NCI-H510A (cell line): ENCODE results near the gene RECQL5.

Experiments
- DNase-seq: peaks from one replicate; lab custom pipeline; 2025; lab: John Stamatoyannopoulos, UW

RECQL5 gene

GRCh38 chr17:75633486-75634375, 33.2 kb downstream of the RECQL5 start:
- peak; percentile 91 for DNase-seq

- no peak for DNase-seq
Measured at GRCh38 chr17:75632863-75633485, 34.0 kb downstream of the RECQL5 start, which contains the start of gene SMIM5. Gene SMIM5 (plus strand): TSS chr17:75633434. CDS start chr17:75640202, 6,768 bp downstream.

GRCh38 chr17:75632428-75632827, 34.5 kb downstream of the RECQL5 start:
- DNase-seq, result no peak

GRCh38 chr17:75631353-75631752, 35.6 kb downstream of the RECQL5 start:
- no peak for DNase-seq

GRCh38 chr17:75630071-75630917, 36.7 kb downstream of the RECQL5 start:
- no peak for DNase-seq

GRCh38 chr17:75629157-75629556, 37.8 kb downstream of the RECQL5 start:
- DNase-seq, result no peak

- no peak for DNase-seq
Measured at GRCh38 chr17:75628425-75628824, 38.5 kb downstream of the RECQL5 start.

- DNase-seq, result no peak
Measured at GRCh38 chr17:75627094-75627493, 39.9 kb downstream of the RECQL5 start.

GRCh38 chr17:75626496-75627038, 40.4 kb downstream of the RECQL5 start:
- no peak for DNase-seq

- no peak for DNase-seq
Measured at GRCh38 chr17:75625813-75626486, 41.0 kb downstream of the RECQL5 start.

- DNase-seq, result no peak
Measured at GRCh38 chr17:75624714-75625345, 42.1 kb downstream of the RECQL5 start.

- no peak for DNase-seq
Measured at GRCh38 chr17:75624021-75624420, 42.9 kb downstream of the RECQL5 start.

GRCh38 chr17:75623386-75623785, 43.6 kb downstream of the RECQL5 start:
- DNase-seq, result no peak

GRCh38 chr17:75622771-75623273, 44.1 kb downstream of the RECQL5 start:
- no peak for DNase-seq

GRCh38 chr17:75622076-75622475, 44.9 kb downstream of the RECQL5 start:
- no peak for DNase-seq

- DNase-seq, result no peak
Measured at GRCh38 chr17:75621489-75621888, 45.5 kb downstream of the RECQL5 start.

GRCh38 chr17:75619506-75620431, 47.2 kb downstream of the RECQL5 start:
- DNase-seq, result no peak

GRCh38 chr17:75617675-75618074, 49.3 kb downstream of the RECQL5 start:
- no peak for DNase-seq

GRCh38 chr17:75617218-75617617, 49.7 kb downstream of the RECQL5 start:
- DNase-seq, result no peak
